Measurements from ENCODE around the gene FBXO2. TPM values are rescaled to one million over a fixed set of nuclear protein-coding genes. Genes with fewer than 3 reads are reported as not detected.
"Not testable (repeated sequence)": the region's sequence is repeated elsewhere in the genome, so short reads cannot be mapped to it uniquely, and the experiment has no call there.

FBXO2 gene
- total RNA-seq, 1 donor from 2014 or later = 2.9 TPM

GRCh38 chr1:11657654-11658053, 3.4 kb upstream of the FBXO2 start:
- intact Hi-C loops (cut with DNase I) = no loop called here
- no peak for DNase-seq (ENCODE audit: low spot score)

GRCh38 chr1:11654939-11655808, 945 bp upstream of the FBXO2 start:
- no peak for DNase-seq (ENCODE audit: low spot score)

GRCh38 chr1:11653861-11654136, 430 bp downstream of the FBXO2 start:
- DNase-seq (ENCODE audit: low spot score) = no peak
- intact Hi-C loops (cut with DNase I) = no loop called here

More at GRCh38 chr1:11654939-11655808, 945 bp upstream of the FBXO2 start:
- intact Hi-C loops (cut with DNase I) = no loop called here

GRCh38 chr1:11653101-11653860, 948 bp downstream of the FBXO2 start:
- no peak for DNase-seq (ENCODE audit: low spot score)

GRCh38 chr1:11652203-11652780, 1.9 kb downstream of the FBXO2 start:
- intact Hi-C loops (cut with DNase I) = no loop called here
- DNase-seq (ENCODE audit: low spot score) = no peak

More at GRCh38 chr1:11653101-11653860, 948 bp downstream of the FBXO2 start:
- intact Hi-C loops (cut with DNase I) = no loop called here

GRCh38 chr1:11651017-11651416, 3.2 kb downstream of the FBXO2 start:
- intact Hi-C loops (cut with DNase I) = no loop called here
- no peak for DNase-seq (ENCODE audit: low spot score)

GRCh38 chr1:11650331-11650991, 3.8 kb downstream of the FBXO2 start:
- intact Hi-C loops (cut with DNase I) = loop anchor here (1.0 kb wide), 1 partner anchor 69 kb away; no protein-coding TSS in a partner anchor
- peak; percentile 85 for DNase-seq (ENCODE audit: low spot score)

GRCh38 chr1:11649624-11650330, 4.5 kb downstream of the FBXO2 start:
- intact Hi-C loops (cut with DNase I) = loop anchor here (1.0 kb wide), 1 partner anchor 70 kb away; no protein-coding TSS in a partner anchor
- no peak for DNase-seq (ENCODE audit: low spot score)

- DNase-seq (ENCODE audit: low spot score) = no peak
- intact Hi-C loops (cut with DNase I) = no loop called here
Observed at GRCh38 chr1:11649237-11649623, 5.0 kb downstream of the FBXO2 start.

- intact Hi-C loops (cut with DNase I) = no loop called here
- DNase-seq (ENCODE audit: low spot score) = no peak
Observed at GRCh38 chr1:11648732-11649158, 5.5 kb downstream of the FBXO2 start.

GRCh38 chr1:11648039-11648438, 6.2 kb downstream of the FBXO2 start:
- intact Hi-C loops (cut with DNase I) = no loop called here
- no peak for DNase-seq (ENCODE audit: low spot score)

- intact Hi-C loops (cut with DNase I) = no loop called here
- no peak for DNase-seq (ENCODE audit: low spot score)
Observed at GRCh38 chr1:11647333-11647732, 6.9 kb downstream of the FBXO2 start.

- no peak for DNase-seq (ENCODE audit: low spot score)
Observed at GRCh38 chr1:11646317-11646716, 7.9 kb downstream of the FBXO2 start.

GRCh38 chr1:11645670-11646265, 8.5 kb downstream of the FBXO2 start:
- peak; percentile 90 for DNase-seq (ENCODE audit: low spot score)
- intact Hi-C loops (cut with DNase I) = loop anchor here (1.0 kb wide), 1 partner anchor 608 kb away; no protein-coding TSS in a partner anchor

More at GRCh38 chr1:11646317-11646716, 7.9 kb downstream of the FBXO2 start:
- intact Hi-C loops (cut with DNase I) = no loop called here

GRCh38 chr1:11645270-11645669, 9.0 kb downstream of the FBXO2 start:
- intact Hi-C loops (cut with DNase I) = loop anchor here (1.0 kb wide), 1 partner anchor 608 kb away; no protein-coding TSS in a partner anchor
- no peak for DNase-seq (ENCODE audit: low spot score)

- intact Hi-C loops (cut with DNase I) = loop anchor here (2.0 kb wide), 1 partner anchor 165 kb away; the partner anchor contains the start of gene DISP3
- no peak for DNase-seq (ENCODE audit: low spot score)
Observed at GRCh38 chr1:11643782-11644181, 10.4 kb downstream of the FBXO2 start.

- intact Hi-C loops (cut with DNase I) = loop anchor here (1.0 to 2.0 kb wide), 3 partner anchors 164 to 401 kb away; partner anchors contain the start of gene DISP3
- not testable (repeated sequence) for DNase-seq (ENCODE audit: low spot score)
Observed at GRCh38 chr1:11642418-11643017, 11.7 kb downstream of the FBXO2 start.

GRCh38 chr1:11641776-11642305, 12.4 kb downstream of the FBXO2 start:
- DNase-seq (ENCODE audit: low spot score) = no peak
- intact Hi-C loops (cut with DNase I) = loop anchor here (1.0 to 2.0 kb wide), 3 partner anchors 163 to 401 kb away; partner anchors contain the start of gene DISP3

Data from cardiac septum (tissue), 1 donor.